Uterus (tissue), 4 donors: ENCODE measurements around the gene TBC1D13. TPM values are rescaled to one million over a fixed set of nuclear protein-coding genes. Genes with fewer than 3 reads are reported as not detected.
"Not testable (repeated sequence)": the region's sequence is repeated elsewhere in the genome, so short reads cannot be mapped to it uniquely, and the experiment has no call there.

ENCODE experiments used
- DNase-seq, 2 donors: peaks; one replicate each; pipeline ENCODE4 v3.0.0-alpha.2; 2019 to 2020
- H3K27ac ChIP-seq, 2 donors: fragments of 200-600 bp; sonication (generic); 1 replicate in 1 of 2; 2 replicates in 1 of 2; pipeline ENCODE4 v1.5.1; 2016 to 2018
- H3K27me3 ChIP-seq, 2 donors: fragments of 200-600 bp; sonication (generic); one replicate each; pipeline ENCODE4 v1.5.1; 2018 to 2019; ENCODE audit warnings: control low read depth in 1 of 2
- H3K36me3 ChIP-seq, 2 donors: fragments of 200-600 bp; sonication (generic); one replicate each; pipeline ENCODE4 v1.5.1; 2019; ENCODE audit warnings: control low read depth in 1 of 2
- H3K4me1 ChIP-seq, 2 donors: fragments of 200-600 bp; sonication (generic); one replicate each; pipeline ENCODE4 v1.5.1; 2018 to 2019; ENCODE audit warnings: control low read depth in 1 of 2
- H3K4me3 ChIP-seq, 2 donors: fragments of 200-600 bp; sonication (generic); 1 replicate in 1 of 2; 2 replicates in 1 of 2; pipeline ENCODE4 v1.5.1; 2018 to 2019; ENCODE audit warnings: mild to moderate bottlenecking in 1 of 2
- H3K9me3 ChIP-seq, 2 donors: fragments of 200-600 bp; sonication (generic); one replicate each; pipeline ENCODE4 v1.5.1; 2019; ENCODE audit warnings: control low read depth in 1 of 2
- POLR2A ChIP-seq, 2 donors: fragments of 450-650 bp; IDR thresholded peaks; one replicate each; pipeline ENCODE4 v1.6.1; 2016; ENCODE audit warnings: antibody characterized with exemption in 2 of 2, mild to moderate bottlenecking in 1 of 2, moderate library complexity in 1 of 2
- intact Hi-C: fragments of 100-400 bp; cut with DNase I; formaldehyde crosslinking; loops from one replicate; pipeline ENCODE4 v1.15.1; 2023; ENCODE audit warnings: low total_unique reads
- total RNA-seq, 4 donors: library from RNA; depleted of rRNA in 3 of 4; stranded (reverse); fragments of >200 nt in 3 of 4; gene quantifications; one replicate each; pipeline versions ENCODE4 v1.1.0 to v1.2.4, GENCODE V29; 2014 to 2023
- TF ChIP-seq, protein P1 (sequence below), 4 experiments: fragments of 200-600 bp in 2 of 4; fragments of 450-650 bp in 2 of 4; sonication (generic) in 2 of 4; IDR thresholded peaks; one replicate each; pipeline ENCODE4 v1.5.1; 2016 to 2019; ENCODE audit warnings: antibody characterized with exemption in 4 of 4, mild to moderate bottlenecking in 2 of 4, moderate library complexity in 1 of 4
- donor health status: DM: yes; HTN: yes; CAD: no.

TBC1D13 gene
- total RNA-seq, 4 donors from 2014 or later, result 7.1 to 26.8 (median 23.3) TPM

- Histone ChIP-seq H3K27ac (peak within 1 kb of the TSS; percentile 90 to 91), H3K9me3 (no peaks in the 10 kb centered on the region), H3K27me3 (no peaks in the 10 kb centered on the region), H3K4me1 (no peaks in the 10 kb centered on the region), H3K36me3 (no peaks in the 10 kb centered on the region), H3K4me3 (peak within 1 kb of the TSS; percentile 94 to 95)
- TF ChIP-seq POLR2A (IDR thresholded peaks at IDR 0.05), result peak; percentile 76 to 81
- TF ChIP-seq, protein P1, sequence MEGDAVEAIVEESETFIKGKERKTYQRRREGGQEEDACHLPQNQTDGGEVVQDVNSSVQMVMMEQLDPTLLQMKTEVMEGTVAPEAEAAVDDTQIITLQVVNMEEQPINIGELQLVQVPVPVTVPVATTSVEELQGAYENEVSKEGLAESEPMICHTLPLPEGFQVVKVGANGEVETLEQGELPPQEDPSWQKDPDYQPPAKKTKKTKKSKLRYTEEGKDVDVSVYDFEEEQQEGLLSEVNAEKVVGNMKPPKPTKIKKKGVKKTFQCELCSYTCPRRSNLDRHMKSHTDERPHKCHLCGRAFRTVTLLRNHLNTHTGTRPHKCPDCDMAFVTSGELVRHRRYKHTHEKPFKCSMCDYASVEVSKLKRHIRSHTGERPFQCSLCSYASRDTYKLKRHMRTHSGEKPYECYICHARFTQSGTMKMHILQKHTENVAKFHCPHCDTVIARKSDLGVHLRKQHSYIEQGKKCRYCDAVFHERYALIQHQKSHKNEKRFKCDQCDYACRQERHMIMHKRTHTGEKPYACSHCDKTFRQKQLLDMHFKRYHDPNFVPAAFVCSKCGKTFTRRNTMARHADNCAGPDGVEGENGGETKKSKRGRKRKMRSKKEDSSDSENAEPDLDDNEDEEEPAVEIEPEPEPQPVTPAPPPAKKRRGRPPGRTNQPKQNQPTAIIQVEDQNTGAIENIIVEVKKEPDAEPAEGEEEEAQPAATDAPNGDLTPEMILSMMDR (IDR thresholded peaks at IDR 0.05), result peak in 3 of 4 experiments; percentile 3 to 38 (median 6)
- peak; percentile 90 to 91 for DNase-seq
- intact Hi-C loops, result no loop called here
Observed at GRCh38 chr9:128771745-128772519, 15.1 kb upstream of the TBC1D13 start, which contains the start of gene ZER1. Gene ZER1 (minus strand): TSS chr9:128771927. CDS start chr9:128755565, 16,362 bp downstream.

DNA sequence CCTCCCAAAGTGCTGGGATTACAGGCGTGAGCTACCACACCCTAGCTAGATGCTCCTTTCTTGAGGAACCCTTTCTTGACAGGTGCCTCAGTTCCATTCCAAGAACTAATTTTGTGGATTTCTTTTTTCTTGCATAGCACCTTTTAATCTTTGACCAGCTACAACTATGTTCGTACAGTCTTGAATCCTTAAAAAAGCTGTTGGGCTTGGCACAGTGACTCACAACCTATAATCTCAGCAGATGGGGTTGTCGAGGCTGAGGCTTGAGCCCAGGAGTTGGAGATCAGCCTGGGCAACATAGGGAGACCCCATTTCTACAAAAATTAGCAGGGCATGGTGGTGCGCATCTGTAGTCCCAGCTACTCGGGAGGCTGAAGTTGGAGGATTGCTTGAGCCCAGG is 14.0 kb upstream of the TBC1D13 start:
- Histone ChIP-seq H3K27ac (no peak overlapping the region), H3K4me3 (no peak overlapping the region), H3K4me1 (no peaks in the 10 kb centered on the region), H3K27me3 (no peaks in the 10 kb centered on the region), H3K36me3 (no peaks in the 10 kb centered on the region), H3K9me3 (no peaks in the 10 kb centered on the region)
- TF ChIP-seq, protein P1 (IDR thresholded peaks at IDR 0.05), result no peak
- no peak for TF ChIP-seq POLR2A (IDR thresholded peaks at IDR 0.05)
- no peak for DNase-seq
- intact Hi-C loops, result no loop called here

GRCh38 chr9:128774804-128775203 is 12.2 kb upstream of the TBC1D13 start:
- H3K9me3 ChIP-seq, result no peaks in the 10 kb centered on the region
- no peak for DNase-seq
- no peak overlapping the region for H3K4me3 ChIP-seq
- no peak for TF ChIP-seq POLR2A (IDR thresholded peaks at IDR 0.05)
- TF ChIP-seq, protein P1 (IDR thresholded peaks at IDR 0.05), result no peak
- no peaks in the 10 kb centered on the region for H3K36me3 ChIP-seq
- H3K4me1 ChIP-seq, result no peaks in the 10 kb centered on the region
- no peaks in the 10 kb centered on the region for H3K27me3 ChIP-seq
- intact Hi-C loops, result no loop called here
- H3K27ac ChIP-seq, result no peak overlapping the region

GRCh38 chr9:128780093-128780492 is 7.0 kb upstream of the TBC1D13 start:
- H3K4me1 ChIP-seq, H3K9me3 ChIP-seq, H3K27me3 ChIP-seq, DNase-seq, H3K36me3 ChIP-seq, intact Hi-C loops, H3K4me3 ChIP-seq, H3K27ac ChIP-seq: not testable (repeated sequence)

GRCh38 chr9:128781187-128782070 is 5.6 kb upstream of the TBC1D13 start:
- intact Hi-C loops, result no loop called here
- no peak for DNase-seq
- no peaks in the 10 kb centered on the region for H3K4me1 ChIP-seq
- H3K36me3 ChIP-seq, result no peaks in the 10 kb centered on the region
- no peak overlapping the region for H3K4me3 ChIP-seq
- H3K27me3 ChIP-seq, result no peaks in the 10 kb centered on the region
- no peaks in the 10 kb centered on the region for H3K9me3 ChIP-seq
- TF ChIP-seq POLR2A (IDR thresholded peaks at IDR 0.05), result no peak
- TF ChIP-seq, protein P1 (IDR thresholded peaks at IDR 0.05), result no peak
- no peak overlapping the region for H3K27ac ChIP-seq
